Cardiac muscle cell (in vitro differentiated cells and primary cell): Measurements from ENCODE around the gene SNX19. TPM values are rescaled to one million over a fixed set of nuclear protein-coding genes. Genes with fewer than 3 reads are reported as not detected.

Source experiments
- DNase-seq, 2 donors: peaks; one replicate each; pipeline versions ENCODE4 v3.0.0 to v3.0.0-alpha.2; 2010 to 2017; ENCODE audit warnings: low read depth in 1 of 2, low spot score in 1 of 2
- H3K27ac ChIP-seq: fragments of 200-600 bp; sonication (generic); 2 replicates; pipeline ENCODE4 v1.5.1; 2016
- H3K27me3 ChIP-seq: fragments of 200-600 bp; sonication (generic); 2 replicates; pipeline ENCODE4 v1.6.0; 2016; ENCODE audit warnings: control low read depth
- H3K36me3 ChIP-seq: fragments of 200-600 bp; sonication (generic); 2 replicates; pipeline ENCODE4 v1.5.1; 2016; ENCODE audit warnings: control low read depth
- H3K4me1 ChIP-seq: fragments of 200-600 bp; sonication (generic); 2 replicates; pipeline ENCODE4 v1.8.1; 2017; ENCODE audit warnings: low read depth, mild to moderate bottlenecking, mixed run types
- H3K4me3 ChIP-seq: fragments of 200-600 bp; sonication (generic); 2 replicates; pipeline ENCODE4 v1.5.1; 2016; ENCODE audit warnings: mild to moderate bottlenecking
- H3K9me3 ChIP-seq: fragments of 200-600 bp; sonication (generic); 2 replicates; pipeline ENCODE4 v1.5.1; 2017; ENCODE audit warnings: low read depth, mild to moderate bottlenecking, control low read depth
- CTCF ChIP-seq: IDR thresholded peaks from 2 replicates; pipeline ENCODE4 v1.5.1; 2012; ENCODE audit warnings: low read depth, mild to moderate bottlenecking, low read length
- polyA plus RNA-seq: library from polyadenylated mRNA; unstranded; fragments of >200 nt; fragmentation: Nextera tagmentation; extraction: Ambion mirVana; gene quantifications from 2 replicates; pipeline ENCODE4 v1.2.1, GENCODE V29; 2016
- total RNA-seq: library from RNA; depleted of rRNA; stranded (reverse); fragments of >200 nt; gene quantifications from 2 replicates; pipeline ENCODE4 v1.2.3, GENCODE V29; 2016

The SNX19 gene
- total and polyA plus RNA-seq, 2 experiments from 2014 or later: 25.7 to 60.7 TPM

GRCh38 chr11:130846606-130847005 lies 69.7 kb downstream of the SNX19 start:
- Histone ChIP-seq H3K4me3 (no peak overlapping the region), H3K4me1 (peaks cover 27% of the 10 kb centered on the region), H3K36me3 (no peaks in the 10 kb centered on the region), H3K9me3 (no peaks in the 10 kb centered on the region), H3K27ac (peak overlapping the region; percentile 70), H3K27me3 (no peaks in the 10 kb centered on the region)
- no peak for TF ChIP-seq CTCF
- peak in 1 of 2 donors; percentile 39 for DNase-seq

DNA sequence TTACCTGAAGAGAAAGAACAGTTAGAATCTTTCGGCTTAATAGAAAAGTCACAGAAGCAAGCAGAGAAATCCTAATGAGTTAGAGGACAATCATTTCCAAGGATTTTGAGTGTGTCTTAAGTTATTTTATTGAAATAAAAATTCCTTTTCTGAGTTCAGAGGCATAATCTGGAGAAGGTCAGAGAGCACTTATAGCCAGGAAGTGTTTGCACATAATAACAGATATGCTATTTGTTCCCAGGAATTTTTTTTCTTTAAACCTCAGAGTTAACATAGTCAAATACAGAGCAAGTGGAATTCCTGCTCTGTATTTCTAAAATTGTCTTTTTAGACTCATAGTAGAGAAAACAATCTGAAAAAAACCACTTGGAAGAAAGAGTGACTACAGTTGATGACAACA lies 74.3 kb downstream of the SNX19 start:
- Histone ChIP-seq H3K27me3 (no peaks in the 10 kb centered on the region), H3K9me3 (no peaks in the 10 kb centered on the region), H3K36me3 (no peaks in the 10 kb centered on the region), H3K4me1 (peaks cover 25% of the 10 kb centered on the region), H3K4me3 (no peak overlapping the region), H3K27ac (no peak overlapping the region)
- no peak for TF ChIP-seq CTCF
- DNase-seq: peak in 1 of 2 donors; percentile 15

DNA sequence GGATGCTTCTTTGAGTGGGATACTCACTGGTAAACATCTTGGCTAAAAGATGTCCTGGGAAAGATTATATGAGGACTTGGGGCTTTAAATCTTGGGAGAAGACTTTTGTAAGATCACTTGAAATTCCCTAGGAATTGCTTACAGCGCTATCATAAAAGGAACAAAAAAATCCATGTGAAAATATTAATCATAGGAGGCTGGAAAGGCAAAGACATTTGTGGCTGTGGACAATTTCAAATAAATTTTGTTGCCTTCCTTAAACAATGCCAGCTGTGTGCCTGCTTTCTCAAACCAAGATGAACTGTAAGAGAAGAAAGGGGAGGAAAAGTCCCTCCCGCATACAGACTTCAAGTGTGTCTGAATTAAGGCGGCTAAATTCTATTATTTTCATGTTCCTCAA lies 75.6 kb downstream of the SNX19 start:
- Histone ChIP-seq H3K27ac (no peak overlapping the region), H3K4me3 (no peak overlapping the region)

DNA sequence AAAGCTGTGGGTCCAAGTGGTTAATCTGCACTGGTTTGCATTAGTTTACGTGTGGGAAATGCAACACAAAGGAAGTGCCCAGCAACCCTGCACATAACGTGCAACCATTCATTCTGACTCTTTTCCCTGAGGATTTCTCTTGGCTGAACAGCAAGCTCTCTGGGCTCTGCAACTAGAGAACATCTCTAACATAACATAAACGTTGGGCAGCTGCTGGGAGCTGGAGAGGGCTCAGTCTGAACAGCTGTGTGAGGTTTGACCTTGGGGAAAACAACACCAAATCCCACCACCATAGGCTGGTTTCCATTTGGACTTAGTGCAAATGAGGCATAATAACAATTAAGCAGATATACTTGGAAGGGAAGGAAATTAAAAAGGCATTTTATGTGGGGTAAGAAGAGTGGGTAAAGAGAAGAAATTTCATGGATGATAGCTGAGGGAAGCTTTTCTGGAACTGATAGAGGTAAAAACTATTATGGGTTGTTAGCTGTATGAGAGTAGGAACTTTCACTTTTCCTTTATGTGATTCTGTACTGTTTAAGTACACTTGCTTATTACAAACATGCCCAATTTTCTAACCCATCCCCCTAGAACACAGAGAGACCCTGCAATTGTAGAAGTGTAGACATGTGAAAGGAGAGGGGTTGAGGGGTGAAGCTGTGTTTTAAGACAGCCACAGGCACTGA lies 76.2 kb downstream of the SNX19 start:
- peak in 1 of 2 donors; percentile 79 for DNase-seq
- no peak for TF ChIP-seq CTCF
- H3K27ac ChIP-seq: no peak overlapping the region
- H3K4me3 ChIP-seq: no peak overlapping the region
- H3K36me3 ChIP-seq: no peaks in the 10 kb centered on the region
- H3K9me3 ChIP-seq: no peaks in the 10 kb centered on the region
- peaks cover 8% of the 10 kb centered on the region for H3K4me1 ChIP-seq
- no peaks in the 10 kb centered on the region for H3K27me3 ChIP-seq

More for the DNA sequence above, 75.6 kb downstream of the SNX19 start:
- no peak for DNase-seq
- Histone ChIP-seq H3K9me3 (no peaks in the 10 kb centered on the region), H3K27me3 (no peaks in the 10 kb centered on the region), H3K36me3 (no peaks in the 10 kb centered on the region), H3K4me1 (peaks cover 12% of the 10 kb centered on the region)
- TF ChIP-seq CTCF: no peak

DNA sequence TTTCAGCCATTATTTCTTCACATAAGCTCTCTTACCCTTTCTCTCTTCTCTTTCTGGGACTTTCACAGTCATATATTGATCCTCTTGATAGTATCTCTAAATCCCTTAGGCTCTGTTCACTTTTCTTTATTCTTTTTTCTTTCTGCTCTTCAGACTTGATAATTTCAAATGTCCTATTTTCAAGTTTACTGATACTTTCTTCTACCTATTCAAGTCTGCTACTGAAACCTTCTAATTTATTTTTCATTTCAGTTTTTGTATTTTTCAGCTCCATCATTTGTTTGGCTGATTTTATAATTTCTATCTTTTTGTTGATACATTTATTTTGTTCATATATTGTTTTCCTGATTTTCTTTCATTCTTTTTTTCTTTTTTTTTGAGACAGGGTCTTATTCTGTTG lies 79.1 kb downstream of the SNX19 start:
- no peaks in the 10 kb centered on the region for H3K36me3 ChIP-seq
- no peak overlapping the region for H3K27ac ChIP-seq
- no peaks in the 10 kb centered on the region for H3K9me3 ChIP-seq
- TF ChIP-seq CTCF: no peak
- H3K4me1 ChIP-seq: peaks cover 7% of the 10 kb centered on the region
- no peak for DNase-seq
- no peaks in the 10 kb centered on the region for H3K27me3 ChIP-seq
- no peak overlapping the region for H3K4me3 ChIP-seq
